ENCODE data around the gene PTPN20.

DNA sequence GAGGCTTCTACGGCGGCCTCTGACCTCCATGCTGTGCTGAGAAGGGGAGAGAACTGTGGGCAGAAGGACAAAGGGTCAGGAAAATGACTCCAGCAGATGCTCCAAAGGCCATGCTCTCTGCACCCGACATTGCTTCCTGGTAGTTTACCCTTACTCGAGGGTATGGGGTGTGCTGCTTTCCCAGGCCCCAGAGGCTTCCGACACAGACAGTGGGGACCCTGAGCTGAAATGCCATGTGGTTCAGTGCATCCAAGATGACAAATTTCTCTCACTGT is 130.9 kb downstream of the PTPN20 start:
- TF ChIP-seq, protein P1, sequence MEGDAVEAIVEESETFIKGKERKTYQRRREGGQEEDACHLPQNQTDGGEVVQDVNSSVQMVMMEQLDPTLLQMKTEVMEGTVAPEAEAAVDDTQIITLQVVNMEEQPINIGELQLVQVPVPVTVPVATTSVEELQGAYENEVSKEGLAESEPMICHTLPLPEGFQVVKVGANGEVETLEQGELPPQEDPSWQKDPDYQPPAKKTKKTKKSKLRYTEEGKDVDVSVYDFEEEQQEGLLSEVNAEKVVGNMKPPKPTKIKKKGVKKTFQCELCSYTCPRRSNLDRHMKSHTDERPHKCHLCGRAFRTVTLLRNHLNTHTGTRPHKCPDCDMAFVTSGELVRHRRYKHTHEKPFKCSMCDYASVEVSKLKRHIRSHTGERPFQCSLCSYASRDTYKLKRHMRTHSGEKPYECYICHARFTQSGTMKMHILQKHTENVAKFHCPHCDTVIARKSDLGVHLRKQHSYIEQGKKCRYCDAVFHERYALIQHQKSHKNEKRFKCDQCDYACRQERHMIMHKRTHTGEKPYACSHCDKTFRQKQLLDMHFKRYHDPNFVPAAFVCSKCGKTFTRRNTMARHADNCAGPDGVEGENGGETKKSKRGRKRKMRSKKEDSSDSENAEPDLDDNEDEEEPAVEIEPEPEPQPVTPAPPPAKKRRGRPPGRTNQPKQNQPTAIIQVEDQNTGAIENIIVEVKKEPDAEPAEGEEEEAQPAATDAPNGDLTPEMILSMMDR (IDR thresholded peaks at IDR 0.05): no peak
- no peak for TF ChIP-seq IRF2 (CRISPR knock-in tag; IDR thresholded peaks at IDR 0.05; ENCODE audit: borderline replicate concordance, low read depth)

Measured in WTC11 (cell line).